Neuron (in vitro differentiated cells): ENCODE measurements around the gene SIX2.

ENCODE experiments used
- H2AFZ ChIP-seq: one replicate; pipeline ENCODE4 v1.6.1; 2013; ENCODE audit warnings: low read depth, mild to moderate bottlenecking, inconsistent platforms, low read length, moderate library complexity
- H3K27me3 ChIP-seq: one replicate; pipeline ENCODE4 v1.6.1; 2013; ENCODE audit warnings: low read length; ENCODE audit not compliant: insufficient read depth
- H3K36me3 ChIP-seq: one replicate; pipeline ENCODE4 v1.6.1; 2013; ENCODE audit warnings: low read length; ENCODE audit not compliant: insufficient read depth
- H3K4me1 ChIP-seq: one replicate; pipeline ENCODE4 v1.6.1; 2013; ENCODE audit warnings: low read length; ENCODE audit not compliant: insufficient read depth
- H3K4me3 ChIP-seq: 2 replicates; pipeline ENCODE4 v1.5.1; 2013; ENCODE audit warnings: mild to moderate bottlenecking, low read length, moderate library complexity
- H3K9me3 ChIP-seq: one replicate; pipeline ENCODE4 v1.6.1; 2013; ENCODE audit warnings: low read length

SIX2 gene

GRCh38 chr2:44981714-44982108, 27.5 kb downstream of the SIX2 start:
- no peaks in the 10 kb centered on the region for H3K9me3 ChIP-seq
- H2AFZ ChIP-seq, result no peak overlapping the region
- H3K36me3 ChIP-seq, result no peaks in the 10 kb centered on the region
- no peak overlapping the region for H3K4me3 ChIP-seq
- H3K4me1 ChIP-seq, result no peaks in the 10 kb centered on the region
- no peaks in the 10 kb centered on the region for H3K27me3 ChIP-seq

GRCh38 chr2:44980751-44981713, 28.2 kb downstream of the SIX2 start:
- Histone ChIP-seq H3K4me3 (no peak overlapping the region), H3K36me3 (no peaks in the 10 kb centered on the region), H3K9me3 (no peaks in the 10 kb centered on the region), H3K27me3 (no peaks in the 10 kb centered on the region), H3K4me1 (no peaks in the 10 kb centered on the region), H2AFZ (no peak overlapping the region)

- H2AFZ ChIP-seq, result no peak overlapping the region
- H3K4me1 ChIP-seq, result no peaks in the 10 kb centered on the region
- H3K4me3 ChIP-seq, result no peak overlapping the region
- H3K27me3 ChIP-seq, result no peaks in the 10 kb centered on the region
- no peaks in the 10 kb centered on the region for H3K9me3 ChIP-seq
- no peaks in the 10 kb centered on the region for H3K36me3 ChIP-seq
These were observed 29.7 kb downstream of the SIX2 start for GRCh38 chr2:44979581-44979980.

- Histone ChIP-seq H2AFZ (no peak overlapping the region), H3K27me3 (no peaks in the 10 kb centered on the region), H3K4me3 (no peak overlapping the region), H3K9me3 (no peaks in the 10 kb centered on the region), H3K36me3 (no peaks in the 10 kb centered on the region), H3K4me1 (peaks cover 3% of the 10 kb centered on the region)
These were observed 33.4 kb downstream of the SIX2 start for GRCh38 chr2:44975571-44976450.

- H3K27me3 ChIP-seq, result no peaks in the 10 kb centered on the region
- H3K4me1 ChIP-seq, result peaks cover 3% of the 10 kb centered on the region
- no peaks in the 10 kb centered on the region for H3K9me3 ChIP-seq
- no peak overlapping the region for H2AFZ ChIP-seq
- no peak overlapping the region for H3K4me3 ChIP-seq
- H3K36me3 ChIP-seq, result no peaks in the 10 kb centered on the region
These were observed 35.1 kb downstream of the SIX2 start for GRCh38 chr2:44974064-44974715.

GRCh38 chr2:44972771-44973535, 36.3 kb downstream of the SIX2 start:
- H3K9me3 ChIP-seq, result no peaks in the 10 kb centered on the region
- peaks cover 3% of the 10 kb centered on the region for H3K4me1 ChIP-seq
- H2AFZ ChIP-seq, result peak overlapping the region; percentile 96
- peak overlapping the region; percentile 50 for H3K4me3 ChIP-seq
- H3K36me3 ChIP-seq, result no peaks in the 10 kb centered on the region
- no peaks in the 10 kb centered on the region for H3K27me3 ChIP-seq

GRCh38 chr2:44970846-44971450, 38.3 kb downstream of the SIX2 start:
- no peaks in the 10 kb centered on the region for H3K36me3 ChIP-seq
- no peaks in the 10 kb centered on the region for H3K9me3 ChIP-seq
- H3K4me3 ChIP-seq, result no peak overlapping the region
- peaks cover 3% of the 10 kb centered on the region for H3K4me1 ChIP-seq
- H3K27me3 ChIP-seq, result no peaks in the 10 kb centered on the region
- H2AFZ ChIP-seq, result no peak overlapping the region

GRCh38 chr2:44969936-44970335, 39.3 kb downstream of the SIX2 start:
- Histone ChIP-seq H3K4me3 (no peak overlapping the region), H3K27me3 (no peaks in the 10 kb centered on the region), H2AFZ (no peak overlapping the region)

GRCh38 chr2:44967727-44968432, 41.4 kb downstream of the SIX2 start:
- H2AFZ ChIP-seq, result no peak overlapping the region
- no peaks in the 10 kb centered on the region for H3K9me3 ChIP-seq
- no peaks in the 10 kb centered on the region for H3K27me3 ChIP-seq
- no peak overlapping the region for H3K4me3 ChIP-seq
- no peaks in the 10 kb centered on the region for H3K4me1 ChIP-seq
- no peaks in the 10 kb centered on the region for H3K36me3 ChIP-seq

More at GRCh38 chr2:44969936-44970335, 39.3 kb downstream of the SIX2 start:
- no peaks in the 10 kb centered on the region for H3K9me3 ChIP-seq
- H3K36me3 ChIP-seq, result no peaks in the 10 kb centered on the region
- peaks cover 3% of the 10 kb centered on the region for H3K4me1 ChIP-seq

GRCh38 chr2:44967056-44967455, 42.2 kb downstream of the SIX2 start:
- no peaks in the 10 kb centered on the region for H3K4me1 ChIP-seq
- no peaks in the 10 kb centered on the region for H3K27me3 ChIP-seq
- H3K36me3 ChIP-seq, result no peaks in the 10 kb centered on the region
- no peak overlapping the region for H2AFZ ChIP-seq
- no peak overlapping the region for H3K4me3 ChIP-seq
- no peaks in the 10 kb centered on the region for H3K9me3 ChIP-seq

GRCh38 chr2:44965684-44966083, 43.6 kb downstream of the SIX2 start:
- no peak overlapping the region for H3K4me3 ChIP-seq
- no peak overlapping the region for H2AFZ ChIP-seq
- H3K4me1 ChIP-seq, result no peaks in the 10 kb centered on the region
- no peaks in the 10 kb centered on the region for H3K36me3 ChIP-seq
- H3K9me3 ChIP-seq, result no peaks in the 10 kb centered on the region
- no peaks in the 10 kb centered on the region for H3K27me3 ChIP-seq
